Activated T-cell treated with anti-CD3 and anti-CD28 coated beads, Interleukin-2, amount 50 U/mL, for 24 hours (primary cell): ENCODE data around the gene CLN3.
"Not testable (repeated sequence)": the region's sequence is repeated elsewhere in the genome, so short reads cannot be mapped to it uniquely, and the experiment has no call there.

Experiments
- DNase-seq: peaks from one replicate; pipeline ENCODE4 v3.0.0-alpha.2; 2020
- H3K27ac Mint-ChIP-seq: 2 replicates; pipeline ENCODE4 v1.8.0; 2020; ENCODE audit warnings: mild to moderate bottlenecking, mixed read lengths
- H3K27me3 Mint-ChIP-seq: 2 replicates; pipeline ENCODE4 v1.8.0; 2020; ENCODE audit warnings: mixed read lengths
- H3K36me3 Mint-ChIP-seq: 2 replicates; pipeline ENCODE4 v1.8.0; 2020; ENCODE audit warnings: low read depth, mixed read lengths
- H3K4me1 Mint-ChIP-seq: 2 replicates; pipeline ENCODE4 v1.8.0; 2020; ENCODE audit warnings: low read depth, mixed read lengths
- H3K4me3 Mint-ChIP-seq: 2 replicates; pipeline ENCODE4 v1.8.0; 2020; ENCODE audit warnings: mild to moderate bottlenecking, moderate library complexity, mixed read lengths
- H3K9me3 Mint-ChIP-seq: 2 replicates; pipeline ENCODE4 v1.8.0; 2020; ENCODE audit warnings: mixed read lengths

CLN3 gene

GRCh38 chr16:28501258-28502232 is 9.7 kb upstream of the CLN3 start:
- no peak for DNase-seq
- Mint-ChIP-seq H3K36me3 (no peaks in the 10 kb centered on the region), H3K9me3 (no peaks in the 10 kb centered on the region), H3K4me1 (peaks cover 10% of the 10 kb centered on the region), H3K27ac (no peak overlapping the region), H3K27me3 (no peaks in the 10 kb centered on the region), H3K4me3 (no peak overlapping the region)

GRCh38 chr16:28500476-28501180 is 8.8 kb upstream of the CLN3 start:
- not testable (repeated sequence) for H3K27ac Mint-ChIP-seq

GRCh38 chr16:28499854-28500253 is 8.0 kb upstream of the CLN3 start:
- Mint-ChIP-seq H3K36me3 (no peaks in the 10 kb centered on the region), H3K27ac (no peak overlapping the region), H3K4me3 (no peak overlapping the region), H3K4me1 (peaks cover 27% of the 10 kb centered on the region), H3K27me3 (no peaks in the 10 kb centered on the region), H3K9me3 (no peaks in the 10 kb centered on the region)
- no peak for DNase-seq

More at GRCh38 chr16:28500476-28501180, 8.8 kb upstream of the CLN3 start:
- peaks cover 19% of the 10 kb centered on the region for H3K4me1 Mint-ChIP-seq
- H3K27me3 Mint-ChIP-seq, H3K4me3 Mint-ChIP-seq, DNase-seq, H3K36me3 Mint-ChIP-seq, H3K9me3 Mint-ChIP-seq: not testable (repeated sequence)

DNA sequence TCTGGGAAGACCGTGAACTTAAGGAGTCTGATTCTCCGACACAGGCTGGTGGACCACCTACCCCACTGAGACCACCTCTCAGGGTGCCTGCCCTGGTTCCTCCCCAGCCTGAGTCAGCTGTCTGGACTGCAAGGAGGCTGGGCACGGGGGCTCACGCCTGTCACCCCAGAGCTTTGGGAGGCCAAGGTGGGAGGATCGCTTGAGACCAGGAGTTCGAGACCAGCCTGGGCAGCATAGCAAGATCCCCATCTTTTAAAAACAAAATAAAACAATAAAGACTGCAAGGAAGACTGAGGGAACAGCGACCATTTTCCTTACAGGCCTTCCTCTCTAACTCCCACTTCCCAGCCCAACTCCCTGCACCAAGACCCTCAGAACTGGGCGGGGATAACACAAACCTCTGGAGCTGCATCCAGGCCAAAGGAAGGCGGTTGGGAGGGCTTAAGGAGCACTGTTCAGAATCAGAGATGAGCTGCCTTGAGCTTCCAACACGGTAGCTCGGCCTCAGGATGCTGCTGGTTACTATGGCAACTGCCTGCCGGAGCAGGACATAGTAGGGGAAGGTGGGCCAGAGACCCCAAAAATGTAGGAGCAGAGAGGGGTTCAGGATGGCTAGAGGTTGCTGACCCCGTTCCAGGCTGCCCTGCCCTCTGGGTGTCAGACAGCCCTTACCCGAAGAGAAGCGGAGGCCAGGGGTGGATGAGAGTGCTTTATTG is 7.0 kb upstream of the CLN3 start:
- Mint-ChIP-seq H3K4me1 (peaks cover 37% of the 10 kb centered on the region), H3K9me3 (no peaks in the 10 kb centered on the region), H3K27me3 (no peaks in the 10 kb centered on the region), H3K27ac (no peak overlapping the region), H3K4me3 (no peak overlapping the region), H3K36me3 (no peaks in the 10 kb centered on the region)
- no peak for DNase-seq

DNA sequence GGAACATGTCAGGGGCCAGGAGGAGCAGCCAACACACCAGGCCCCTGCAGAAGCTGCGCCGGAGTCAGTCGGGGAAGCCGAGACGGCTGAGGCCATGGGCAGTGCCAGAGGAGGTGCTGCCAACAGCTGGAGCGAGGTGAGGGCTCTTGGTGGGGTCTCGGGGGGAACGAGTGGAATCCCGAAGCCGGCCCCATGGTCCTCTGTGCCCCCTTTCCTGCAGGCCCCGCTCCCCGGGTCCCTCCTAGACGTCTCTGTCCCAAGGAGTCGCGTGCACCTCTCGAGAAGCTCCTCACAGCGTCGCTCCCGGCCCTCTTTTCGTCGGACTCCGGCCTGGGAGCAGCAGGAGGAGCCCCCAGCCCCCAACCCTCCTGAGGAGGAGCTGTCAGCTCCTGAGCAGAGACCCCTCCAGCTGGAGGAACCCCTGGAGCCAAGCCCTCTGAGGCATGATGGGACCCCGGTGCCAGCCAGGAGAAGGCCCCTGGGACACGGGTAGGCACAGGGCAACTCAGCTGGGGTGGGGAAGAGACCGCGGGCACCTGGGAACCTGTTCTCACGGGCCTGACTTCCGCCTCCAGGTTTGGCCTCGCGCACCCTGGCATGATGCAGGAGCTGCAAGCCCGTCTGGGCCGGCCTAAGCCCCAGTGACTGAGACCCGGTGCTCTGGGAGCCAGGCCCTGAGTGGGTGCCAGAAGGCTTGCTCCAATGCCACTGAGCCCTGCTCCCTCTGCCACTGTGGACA is 6.2 kb upstream of the CLN3 start:
- Mint-ChIP-seq H3K9me3 (no peaks in the 10 kb centered on the region), H3K4me1 (peaks cover 45% of the 10 kb centered on the region), H3K27ac (no peak overlapping the region), H3K4me3 (no peak overlapping the region), H3K27me3 (no peaks in the 10 kb centered on the region), H3K36me3 (no peaks in the 10 kb centered on the region)
- DNase-seq, result no peak

- no peaks in the 10 kb centered on the region for H3K36me3 Mint-ChIP-seq
- no peaks in the 10 kb centered on the region for H3K9me3 Mint-ChIP-seq
- peaks cover 49% of the 10 kb centered on the region for H3K4me1 Mint-ChIP-seq
- H3K27me3 Mint-ChIP-seq, result no peaks in the 10 kb centered on the region
- no peak overlapping the region for H3K27ac Mint-ChIP-seq
- DNase-seq, result no peak
- no peak overlapping the region for H3K4me3 Mint-ChIP-seq
These were observed 5.5 kb upstream of the CLN3 start for GRCh38 chr16:28497386-28497785.

GRCh38 chr16:28496844-28497243 is 5.0 kb upstream of the CLN3 start:
- H3K27ac Mint-ChIP-seq, result peak overlapping the region; percentile 96

DNA sequence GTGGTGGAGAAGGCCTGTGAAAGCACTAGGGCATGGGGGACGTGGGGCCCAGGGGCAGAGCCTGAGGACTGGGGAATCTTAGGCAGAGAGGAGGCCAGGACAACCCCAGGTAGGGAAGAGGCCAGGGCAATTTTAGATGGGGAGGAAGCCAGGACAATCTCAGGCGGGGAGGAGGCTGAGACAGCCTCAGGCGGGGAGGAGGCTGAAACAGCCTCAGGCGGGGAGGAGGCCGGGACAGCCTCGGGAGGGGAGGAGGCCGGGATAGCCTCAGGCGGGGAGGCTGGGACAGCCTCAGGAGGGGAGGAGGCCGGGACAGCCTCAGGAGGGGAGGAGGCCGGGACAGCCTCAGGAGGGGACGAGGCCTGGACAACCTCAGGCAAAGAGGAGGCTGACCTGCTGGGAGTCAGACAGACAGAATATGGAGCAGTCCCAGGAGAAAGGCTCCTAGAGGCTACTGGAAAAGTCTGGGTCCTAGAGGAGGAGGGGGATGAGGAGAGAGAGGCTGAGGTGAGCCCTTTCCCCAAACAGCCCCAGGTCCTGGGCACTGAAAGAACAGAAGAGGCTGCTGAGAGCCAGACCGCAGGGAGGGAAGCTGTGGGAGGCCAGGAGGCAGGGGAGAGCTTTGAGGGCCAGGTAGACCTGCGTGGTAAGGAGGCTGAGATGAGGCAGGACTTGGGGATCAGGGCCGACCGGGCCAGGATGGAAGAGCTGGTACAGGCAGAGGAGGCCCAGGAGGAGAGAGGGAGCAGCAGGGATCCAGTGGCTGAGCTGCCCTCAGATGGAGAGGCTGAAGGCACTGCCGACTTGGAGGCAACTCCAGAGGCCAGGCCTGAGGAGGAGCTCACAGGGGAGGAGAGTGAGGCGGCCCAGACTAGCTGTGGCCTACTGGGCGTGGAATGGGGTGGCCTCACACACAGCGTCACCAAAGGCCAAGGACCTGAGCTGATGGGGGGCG is 4.2 kb upstream of the CLN3 start:
- no peaks in the 10 kb centered on the region for H3K9me3 Mint-ChIP-seq
- peak overlapping the region; percentile 96 for H3K27ac Mint-ChIP-seq
- DNase-seq, result no peak
- peaks cover 10% of the 10 kb centered on the region for H3K36me3 Mint-ChIP-seq
- H3K27me3 Mint-ChIP-seq, result no peaks in the 10 kb centered on the region
- peaks cover 55% of the 10 kb centered on the region for H3K4me1 Mint-ChIP-seq
- H3K4me3 Mint-ChIP-seq, result peak overlapping the region; percentile 72

More at GRCh38 chr16:28496844-28497243, 5.0 kb upstream of the CLN3 start:
- H3K36me3 Mint-ChIP-seq, result peaks cover 2% of the 10 kb centered on the region
- H3K4me3 Mint-ChIP-seq, result no peak overlapping the region
- H3K27me3 Mint-ChIP-seq, result no peaks in the 10 kb centered on the region
- no peak for DNase-seq
- H3K9me3 Mint-ChIP-seq, result no peaks in the 10 kb centered on the region
- H3K4me1 Mint-ChIP-seq, result peaks cover 51% of the 10 kb centered on the region

GRCh38 chr16:28495098-28495793 is 3.4 kb upstream of the CLN3 start:
- peaks cover 10% of the 10 kb centered on the region for H3K36me3 Mint-ChIP-seq
- peaks cover 52% of the 10 kb centered on the region for H3K4me1 Mint-ChIP-seq
- peak overlapping the region; percentile 96 for H3K27ac Mint-ChIP-seq
- peak overlapping the region; percentile 72 for H3K4me3 Mint-ChIP-seq
- peak; percentile 50 for DNase-seq
- no peaks in the 10 kb centered on the region for H3K27me3 Mint-ChIP-seq
- H3K9me3 Mint-ChIP-seq, result no peaks in the 10 kb centered on the region

DNA sequence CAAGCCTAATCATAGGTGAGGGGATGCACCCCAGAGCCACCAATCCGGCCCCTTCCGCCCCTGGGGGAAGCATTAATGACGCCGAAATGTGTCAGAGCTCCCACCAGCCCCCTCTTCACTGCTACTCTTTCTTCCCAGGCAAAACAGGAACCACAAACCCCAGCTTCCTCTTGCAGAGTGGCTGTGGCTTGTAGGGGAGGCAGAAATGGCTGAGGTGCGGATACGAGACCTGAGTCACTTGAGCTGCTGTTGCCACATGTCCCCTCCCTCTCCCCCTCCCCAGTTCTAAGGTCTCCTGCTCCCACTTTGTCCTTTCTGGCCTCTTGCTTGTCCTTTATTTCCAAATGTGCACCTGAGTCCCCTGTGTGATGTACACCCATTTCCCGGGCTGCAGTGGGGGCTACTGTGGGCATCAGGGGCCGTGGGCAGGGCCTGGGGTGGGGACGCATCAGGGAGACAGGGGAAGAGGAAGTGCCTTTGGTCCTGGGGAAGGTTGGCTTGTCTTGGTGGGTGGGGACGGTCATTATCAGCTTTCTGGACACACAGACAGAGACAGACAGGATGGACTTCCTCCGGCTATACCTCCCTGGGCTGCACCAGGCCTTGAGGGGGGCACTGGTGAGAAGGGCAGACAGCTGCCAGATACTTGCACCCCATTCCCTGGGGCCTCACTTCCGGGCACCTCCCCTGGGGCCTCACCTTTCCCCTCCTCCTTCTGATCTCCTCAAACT is 2.4 kb upstream of the CLN3 start, which contains the start of gene APOBR:
TSS of gene APOBR (plus strand) at position 523 of the 731 bp plus-strand sequence. CDS start at position 562, 39 bp downstream.
- H3K4me1 Mint-ChIP-seq, result peaks cover 55% of the 10 kb centered on the region
- peak within 1 kb of the TSS; percentile 72 for H3K4me3 Mint-ChIP-seq
- H3K27me3 Mint-ChIP-seq, result no peaks in the 10 kb centered on the region
- peaks cover 13% of the 10 kb centered on the region for H3K36me3 Mint-ChIP-seq
- H3K27ac Mint-ChIP-seq, result peak within 1 kb of the TSS; percentile 96
- peak; percentile 84 for DNase-seq
- no peaks in the 10 kb centered on the region for H3K9me3 Mint-ChIP-seq

- Mint-ChIP-seq H3K4me1 (peaks cover 66% of the 10 kb centered on the region), H3K27me3 (no peaks in the 10 kb centered on the region), H3K36me3 (peaks cover 27% of the 10 kb centered on the region), H3K9me3 (no peaks in the 10 kb centered on the region), H3K27ac (peak overlapping the region; percentile 100), H3K4me3 (peak overlapping the region; percentile 93)
- DNase-seq, result no peak
These were observed 637 bp upstream of the CLN3 start for GRCh38 chr16:28492511-28492910.
